ENCODE measurements around the gene SPRR5. TPM values are rescaled to one million over a fixed set of nuclear protein-coding genes. Genes with fewer than 3 reads are reported as not detected.

SPRR5 gene
- polyA plus RNA-seq, 1 donor from 2014 or later = not detected

- H3K79me2 ChIP-seq (replicated peaks; ENCODE audit: insufficient read depth, low read length) = no peaks in the 10 kb centered on the region
- H3K27me3 ChIP-seq (ENCODE audit: insufficient read depth, low read depth, low read length) = no peaks in the 10 kb centered on the region
- no peaks in the 10 kb centered on the region for H3K9me3 ChIP-seq (ENCODE audit: low read length)
- no peaks in the 10 kb centered on the region for H3K9me2 ChIP-seq (ENCODE audit: insufficient read depth, low read length)
- no peak within 1 kb of the TSS for H2AFZ ChIP-seq (ENCODE audit: low read depth, low read length)
- no peaks in the 10 kb centered on the region for H4K20me1 ChIP-seq (ENCODE audit: insufficient read depth)
- H3K9ac ChIP-seq (ENCODE audit: low read length) = no peak within 1 kb of the TSS
- no peaks in the 10 kb centered on the region for H3F3A ChIP-seq (ENCODE audit: insufficient read depth, low read length, poor library complexity, severe bottlenecking)
- H3K4me3 ChIP-seq (ENCODE audit: low read length) = no peak within 1 kb of the TSS
- H3K4me2 ChIP-seq (ENCODE audit: low read length) = no peak within 1 kb of the TSS
- no peak within 1 kb of the TSS for H3K27ac ChIP-seq (ENCODE audit: low read length)
- TF ChIP-seq CTCF (IDR thresholded peaks at IDR 0.05; ENCODE audit: poor library complexity, severe bottlenecking) (no peak), SMC3 (conservative IDR thresholded peaks at IDR 0.05; ENCODE audit: poor library complexity) (no peak), EP300 (conservative IDR thresholded peaks at IDR 0.05; ENCODE audit: poor library complexity, severe bottlenecking) (no peak), POLR2AphosphoS5 (IDR thresholded peaks at IDR 0.05) (no peak), TAF1 (IDR thresholded peaks at IDR 0.05; ENCODE audit: low read depth) (no peak), MXI1 (conservative IDR thresholded peaks at IDR 0.05; ENCODE audit: poor library complexity, severe bottlenecking) (no peak), REST (IDR thresholded peaks at IDR 0.05; ENCODE audit: borderline replicate concordance) (no peak), EZH2 (IDR thresholded peaks at IDR 0.05; ENCODE audit: borderline replicate concordance, insufficient read depth, low read length, poor library complexity, severe bottlenecking) (no peak), RAD21 (conservative IDR thresholded peaks at IDR 0.05) (no peak)
- H3K36me3 ChIP-seq (ENCODE audit: insufficient read depth, low read length) = no peaks in the 10 kb centered on the region
Observed at GRCh38 chr1:152983743-152984142, 36.7 kb downstream of the SPRR5 start, which contains the start of gene SPRR1A. TSS of gene SPRR1A (plus strand) at chr1:152984081. CDS start at chr1:152985231, 1,150 bp downstream.

GRCh38 chr1:152986578-152986977 is 39.6 kb downstream of the SPRR5 start:
- Histone ChIP-seq H3K27ac (ENCODE audit: low read length) (no peak overlapping the region), H3K27me3 (ENCODE audit: insufficient read depth, low read depth, low read length) (no peaks in the 10 kb centered on the region), H3K79me2 (replicated peaks; ENCODE audit: insufficient read depth, low read length) (no peaks in the 10 kb centered on the region), H2AFZ (ENCODE audit: low read depth, low read length) (no peak overlapping the region), H3K36me3 (ENCODE audit: insufficient read depth, low read length) (no peaks in the 10 kb centered on the region), H3K9me2 (ENCODE audit: insufficient read depth, low read length) (no peaks in the 10 kb centered on the region), H3K9ac (ENCODE audit: low read length) (no peak overlapping the region), H3K4me2 (ENCODE audit: low read length) (no peak overlapping the region), H3F3A (ENCODE audit: insufficient read depth, low read length, poor library complexity, severe bottlenecking) (no peaks in the 10 kb centered on the region), H3K4me3 (ENCODE audit: low read length) (no peak overlapping the region), H3K9me3 (ENCODE audit: low read length) (no peaks in the 10 kb centered on the region), H4K20me1 (ENCODE audit: insufficient read depth) (no peaks in the 10 kb centered on the region)
- no peak for TF ChIP-seq SMC3 (conservative IDR thresholded peaks at IDR 0.05; ENCODE audit: poor library complexity)
- no peak for TF ChIP-seq TAF1 (IDR thresholded peaks at IDR 0.05; ENCODE audit: low read depth)
- no peak for TF ChIP-seq REST (IDR thresholded peaks at IDR 0.05; ENCODE audit: borderline replicate concordance)
- no peak for TF ChIP-seq MXI1 (conservative IDR thresholded peaks at IDR 0.05; ENCODE audit: poor library complexity, severe bottlenecking)
- TF ChIP-seq POLR2AphosphoS5 (IDR thresholded peaks at IDR 0.05) = no peak
- TF ChIP-seq EZH2 (IDR thresholded peaks at IDR 0.05; ENCODE audit: borderline replicate concordance, insufficient read depth, low read length, poor library complexity, severe bottlenecking) = no peak
- TF ChIP-seq CTCF (IDR thresholded peaks at IDR 0.05; ENCODE audit: poor library complexity, severe bottlenecking) = no peak
- no peak for TF ChIP-seq EP300 (conservative IDR thresholded peaks at IDR 0.05; ENCODE audit: poor library complexity, severe bottlenecking)
- no peak for TF ChIP-seq RAD21 (conservative IDR thresholded peaks at IDR 0.05)

All from neural cell (in vitro differentiated cells).